Mesenteric fat pad (tissue), 1 donor: ENCODE data around the gene ARID5B. TPM values are rescaled to one million over a fixed set of nuclear protein-coding genes. Genes with fewer than 3 reads are reported as not detected.

Experiments used
- DNase-seq: peaks from one replicate; pipeline ENCODE4 v3.0.0-alpha.2; 2020; ENCODE audit warnings: low spot score
- total RNA-seq: library from RNA; stranded (reverse); fragmentation: NEBNext Ultra II Directional; extraction: Animal tissue kit (Norgen Biotek cat#: 25700); gene quantifications from one replicate; pipeline ENCODE4 v1.2.1, GENCODE V29; 2021
- donor health status: DM: yes; HTN: yes; CAD: no.

Gene ARID5B
- total RNA-seq, 1 donor from 2014 or later = 126 TPM

- DNase-seq = no peak
Measured at GRCh38 chr10:61933859-61934555, 32.5 kb downstream of the ARID5B start.

GRCh38 chr10:61935077-61935476 lies 33.6 kb downstream of the ARID5B start:
- DNase-seq = no peak

- no peak for DNase-seq
Measured at GRCh38 chr10:61936770-61937169, 35.3 kb downstream of the ARID5B start.

GRCh38 chr10:61937631-61938351 lies 36.3 kb downstream of the ARID5B start:
- no peak for DNase-seq

GRCh38 chr10:61939902-61940301 lies 38.4 kb downstream of the ARID5B start:
- DNase-seq = no peak

GRCh38 chr10:61941202-61941681 lies 39.7 kb downstream of the ARID5B start:
- DNase-seq = no peak

GRCh38 chr10:61942604-61943461 lies 41.3 kb downstream of the ARID5B start:
- no peak for DNase-seq

GRCh38 chr10:61943674-61944378 lies 42.3 kb downstream of the ARID5B start:
- DNase-seq = no peak

- no peak for DNase-seq
Measured at GRCh38 chr10:61944410-61945147, 43.1 kb downstream of the ARID5B start.

- DNase-seq = no peak
Measured at GRCh38 chr10:61949687-61950086, 48.2 kb downstream of the ARID5B start.

- no peak for DNase-seq
Measured at GRCh38 chr10:61950449-61951143, 49.1 kb downstream of the ARID5B start.

GRCh38 chr10:61951144-61951483 lies 49.6 kb downstream of the ARID5B start:
- no peak for DNase-seq

GRCh38 chr10:61952028-61952674 lies 50.7 kb downstream of the ARID5B start:
- DNase-seq = no peak

GRCh38 chr10:61953183-61953582 lies 51.7 kb downstream of the ARID5B start:
- DNase-seq = no peak

- DNase-seq = no peak
Measured at GRCh38 chr10:61957806-61958205, 56.3 kb downstream of the ARID5B start.

GRCh38 chr10:61958311-61958710 lies 56.8 kb downstream of the ARID5B start:
- no peak for DNase-seq

GRCh38 chr10:61958805-61959204 lies 57.3 kb downstream of the ARID5B start:
- no peak for DNase-seq

- no peak for DNase-seq
Measured at GRCh38 chr10:61959814-61960213, 58.3 kb downstream of the ARID5B start.

GRCh38 chr10:61960396-61961120 lies 59.1 kb downstream of the ARID5B start:
- no peak for DNase-seq
